Adipocyte (in vitro differentiated cells): ENCODE data around the gene ZNF236.

Experiments used
- DNase-seq: peaks from one replicate; pipeline ENCODE4 v3.0.0-alpha.2; 2015; ENCODE audit warnings: low read depth
- H3K27me3 ChIP-seq: replicated peaks from 2 replicates; pipeline ENCODE4 v1.7.0; 2013; ENCODE audit warnings: mild to moderate bottlenecking, low read length, moderate library complexity; ENCODE audit not compliant: control insufficient read depth, insufficient read depth
- H3K36me3 ChIP-seq: 2 replicates; pipeline ENCODE4 v1.7.0; 2013; ENCODE audit warnings: low read length, mild to moderate bottlenecking, moderate library complexity; ENCODE audit not compliant: control insufficient read depth, insufficient read depth, severe bottlenecking
- H3K4me1 ChIP-seq: 2 replicates; pipeline ENCODE4 v1.7.0; 2013; ENCODE audit warnings: mild to moderate bottlenecking, low read length, moderate library complexity; ENCODE audit not compliant: control insufficient read depth, insufficient read depth
- H3K4me3 ChIP-seq: 2 replicates; pipeline ENCODE4 v1.7.0; 2013; ENCODE audit warnings: mild to moderate bottlenecking, low read length, moderate library complexity
- H3K9ac ChIP-seq: 2 replicates; pipeline ENCODE4 v1.7.0; 2013; ENCODE audit warnings: mild to moderate bottlenecking, low read length, moderate library complexity
- H3K9me3 ChIP-seq: 2 replicates; pipeline ENCODE4 v1.7.0; 2013; ENCODE audit warnings: mild to moderate bottlenecking, low read length, moderate library complexity; ENCODE audit not compliant: control insufficient read depth

Gene ZNF236

GRCh38 chr18:76892832-76893231 lies 70.5 kb downstream of the ZNF236 start:
- H3K9me3 ChIP-seq, result no peaks in the 10 kb centered on the region
- H3K9ac ChIP-seq, result no peak overlapping the region
- no peak overlapping the region for H3K4me3 ChIP-seq
- DNase-seq, result no peak
- H3K4me1 ChIP-seq, result peaks cover under 1% of the 10 kb centered on the region
- no peaks in the 10 kb centered on the region for H3K27me3 ChIP-seq
- peaks cover 39% of the 10 kb centered on the region for H3K36me3 ChIP-seq

GRCh38 chr18:76894566-76895346 lies 72.4 kb downstream of the ZNF236 start:
- Histone ChIP-seq H3K4me3 (no peak overlapping the region), H3K36me3 (peaks cover 49% of the 10 kb centered on the region), H3K27me3 (no peaks in the 10 kb centered on the region), H3K4me1 (peaks cover 5% of the 10 kb centered on the region), H3K9ac (no peak overlapping the region), H3K9me3 (no peaks in the 10 kb centered on the region)
- no peak for DNase-seq

GRCh38 chr18:76895498-76895897 lies 73.1 kb downstream of the ZNF236 start:
- Histone ChIP-seq H3K27me3 (no peaks in the 10 kb centered on the region), H3K4me3 (no peak overlapping the region), H3K9me3 (no peaks in the 10 kb centered on the region), H3K4me1 (peaks cover 5% of the 10 kb centered on the region), H3K9ac (no peak overlapping the region), H3K36me3 (peaks cover 50% of the 10 kb centered on the region)
- DNase-seq, result no peak

- Histone ChIP-seq H3K4me3 (no peak overlapping the region), H3K9ac (no peak overlapping the region), H3K4me1 (peaks cover 5% of the 10 kb centered on the region), H3K9me3 (no peaks in the 10 kb centered on the region), H3K27me3 (no peaks in the 10 kb centered on the region), H3K36me3 (peaks cover 58% of the 10 kb centered on the region)
- no peak for DNase-seq
These were observed 74.3 kb downstream of the ZNF236 start for GRCh38 chr18:76896677-76897076.

GRCh38 chr18:76897257-76897656 lies 74.9 kb downstream of the ZNF236 start:
- H3K9ac ChIP-seq, result no peak overlapping the region
- H3K9me3 ChIP-seq, result no peaks in the 10 kb centered on the region
- H3K4me3 ChIP-seq, result no peak overlapping the region
- H3K4me1 ChIP-seq, result peaks cover 5% of the 10 kb centered on the region
- no peak for DNase-seq
- H3K36me3 ChIP-seq, result peaks cover 61% of the 10 kb centered on the region
- H3K27me3 ChIP-seq, result no peaks in the 10 kb centered on the region

- Histone ChIP-seq H3K9me3 (no peaks in the 10 kb centered on the region), H3K9ac (no peak overlapping the region), H3K27me3 (no peaks in the 10 kb centered on the region), H3K4me3 (no peak overlapping the region), H3K4me1 (no peaks in the 10 kb centered on the region), H3K36me3 (peaks cover 53% of the 10 kb centered on the region)
- DNase-seq, result no peak
These were observed 81.0 kb downstream of the ZNF236 start for GRCh38 chr18:76903386-76903785.

- Histone ChIP-seq H3K9ac (no peak overlapping the region), H3K4me1 (no peaks in the 10 kb centered on the region), H3K9me3 (no peaks in the 10 kb centered on the region), H3K27me3 (no peaks in the 10 kb centered on the region), H3K4me3 (no peak overlapping the region), H3K36me3 (peaks cover 53% of the 10 kb centered on the region)
- DNase-seq, result no peak
These were observed 83.5 kb downstream of the ZNF236 start for GRCh38 chr18:76905821-76906220.

GRCh38 chr18:76908277-76908676 lies 85.9 kb downstream of the ZNF236 start:
- Histone ChIP-seq H3K27me3 (no peaks in the 10 kb centered on the region), H3K36me3 (peaks cover 66% of the 10 kb centered on the region)

GRCh38 chr18:76909439-76909838 lies 87.1 kb downstream of the ZNF236 start:
- DNase-seq, result no peak
- H3K9me3 ChIP-seq, result no peaks in the 10 kb centered on the region
- no peak overlapping the region for H3K9ac ChIP-seq
- no peaks in the 10 kb centered on the region for H3K4me1 ChIP-seq
- no peaks in the 10 kb centered on the region for H3K27me3 ChIP-seq
- H3K36me3 ChIP-seq, result peaks cover 78% of the 10 kb centered on the region
- H3K4me3 ChIP-seq, result no peak overlapping the region

More at GRCh38 chr18:76908277-76908676, 85.9 kb downstream of the ZNF236 start:
- Histone ChIP-seq H3K9ac (no peak overlapping the region), H3K9me3 (no peaks in the 10 kb centered on the region), H3K4me1 (no peaks in the 10 kb centered on the region), H3K4me3 (no peak overlapping the region)
- DNase-seq, result no peak

- H3K36me3 ChIP-seq, result peaks cover 78% of the 10 kb centered on the region
- no peak for DNase-seq
- no peaks in the 10 kb centered on the region for H3K4me1 ChIP-seq
- no peak overlapping the region for H3K4me3 ChIP-seq
- no peak overlapping the region for H3K9ac ChIP-seq
- H3K27me3 ChIP-seq, result no peaks in the 10 kb centered on the region
- H3K9me3 ChIP-seq, result no peaks in the 10 kb centered on the region
These were observed 89.1 kb downstream of the ZNF236 start for GRCh38 chr18:76911440-76911839.

- H3K36me3 ChIP-seq, result peaks cover 83% of the 10 kb centered on the region
- H3K4me1 ChIP-seq, result no peaks in the 10 kb centered on the region
- H3K27me3 ChIP-seq, result no peaks in the 10 kb centered on the region
- no peak for DNase-seq
- H3K9me3 ChIP-seq, result no peaks in the 10 kb centered on the region
- H3K4me3 ChIP-seq, result no peak overlapping the region
- H3K9ac ChIP-seq, result no peak overlapping the region
These were observed 91.2 kb downstream of the ZNF236 start for GRCh38 chr18:76913583-76913982.

- peaks cover 83% of the 10 kb centered on the region for H3K36me3 ChIP-seq
- no peaks in the 10 kb centered on the region for H3K27me3 ChIP-seq
- no peak overlapping the region for H3K9ac ChIP-seq
- no peak overlapping the region for H3K4me3 ChIP-seq
- no peaks in the 10 kb centered on the region for H3K9me3 ChIP-seq
- H3K4me1 ChIP-seq, result no peaks in the 10 kb centered on the region
- DNase-seq, result no peak
These were observed 92.0 kb downstream of the ZNF236 start for GRCh38 chr18:76914314-76914713.
